ENCODE measurements around the gene CCL27. TPM values are rescaled to one million over a fixed set of nuclear protein-coding genes. Genes with fewer than 3 reads are reported as not detected.

CCL27 gene
- total RNA-seq, 1 donor = not detected

- DNase-seq (ENCODE audit: low read depth in 2 of 3, low spot score in 2 of 3) = no peak
Observed at GRCh38 chr9:34685591-34685990, 23.1 kb upstream of the CCL27 start.

GRCh38 chr9:34684816-34685215 is 22.4 kb upstream of the CCL27 start:
- DNase-seq (ENCODE audit: low read depth in 2 of 3, low spot score in 2 of 3) = no peak

- DNase-seq (ENCODE audit: low read depth in 2 of 3, low spot score in 2 of 3) = no peak
Observed at GRCh38 chr9:34684145-34684544, 21.7 kb upstream of the CCL27 start.

- DNase-seq (ENCODE audit: low read depth in 2 of 3, low spot score in 2 of 3) = no peak
Observed at GRCh38 chr9:34675869-34676268, 13.4 kb upstream of the CCL27 start.

- DNase-seq (ENCODE audit: low read depth in 2 of 3, low spot score in 2 of 3) = peak in 2 of 3 donors; percentile 85 to 92
Observed at GRCh38 chr9:34675048-34675714, 12.7 kb upstream of the CCL27 start.

- no peak for DNase-seq (ENCODE audit: low read depth in 2 of 3, low spot score in 2 of 3)
Observed at GRCh38 chr9:34674440-34674839, 12.0 kb upstream of the CCL27 start.

- DNase-seq (ENCODE audit: low read depth in 2 of 3, low spot score in 2 of 3) = no peak
Observed at GRCh38 chr9:34671307-34671706, 8.8 kb upstream of the CCL27 start.

- no peak for DNase-seq (ENCODE audit: low read depth in 2 of 3, low spot score in 2 of 3)
Observed at GRCh38 chr9:34669809-34670562, 7.5 kb upstream of the CCL27 start.

GRCh38 chr9:34665381-34666250 is 3.2 kb upstream of the CCL27 start:
- DNase-seq (ENCODE audit: low read depth in 2 of 3, low spot score in 2 of 3) = peak; percentile 78 to 95 (median 91)

GRCh38 chr9:34665067-34665380 is 2.6 kb upstream of the CCL27 start:
- no peak for DNase-seq (ENCODE audit: low read depth in 2 of 3, low spot score in 2 of 3)

GRCh38 chr9:34664281-34665066 is 2.0 kb upstream of the CCL27 start:
- DNase-seq (ENCODE audit: low read depth in 2 of 3, low spot score in 2 of 3) = peak in 2 of 3 donors; percentile 81 to 88

- DNase-seq (ENCODE audit: low read depth in 2 of 3, low spot score in 2 of 3) = no peak
Observed at GRCh38 chr9:34663303-34663605, 797 bp upstream of the CCL27 start.

GRCh38 chr9:34659592-34660253 is 2.7 kb downstream of the CCL27 start:
- no peak for DNase-seq (ENCODE audit: low read depth in 2 of 3, low spot score in 2 of 3)

- no peak for DNase-seq (ENCODE audit: low read depth in 2 of 3, low spot score in 2 of 3)
Observed at GRCh38 chr9:34658461-34658860, 4.0 kb downstream of the CCL27 start.

- no peak for DNase-seq (ENCODE audit: low read depth in 2 of 3, low spot score in 2 of 3)
Observed at GRCh38 chr9:34656992-34657391, 5.5 kb downstream of the CCL27 start.

- no peak for DNase-seq (ENCODE audit: low read depth in 2 of 3, low spot score in 2 of 3)
Observed at GRCh38 chr9:34655394-34655793, 7.1 kb downstream of the CCL27 start.

GRCh38 chr9:34654323-34655051 is 8.0 kb downstream of the CCL27 start:
- DNase-seq (ENCODE audit: low read depth in 2 of 3, low spot score in 2 of 3) = no peak

- no peak for DNase-seq (ENCODE audit: low read depth in 2 of 3, low spot score in 2 of 3)
Observed at GRCh38 chr9:34653151-34654072, 9.0 kb downstream of the CCL27 start.

- no peak for DNase-seq (ENCODE audit: low read depth in 2 of 3, low spot score in 2 of 3)
Observed at GRCh38 chr9:34652602-34653000, 9.9 kb downstream of the CCL27 start.
